Activated CD4-positive, CD25-positive, alpha-beta regulatory T cell (primary cell): ENCODE data around the gene ARHGAP19.

Source experiments
- DNase-seq, 4 experiments: peaks; one replicate each; lab custom pipeline; 2025; lab: John Stamatoyannopoulos, UW

ARHGAP19 gene

GRCh38 chr10:97228130-97228774 is 64.2 kb downstream of the ARHGAP19 start:
- no peak for DNase-seq

- DNase-seq = no peak
Measured at GRCh38 chr10:97226398-97226797, 66.0 kb downstream of the ARHGAP19 start.

GRCh38 chr10:97224483-97225435 is 67.7 kb downstream of the ARHGAP19 start:
- no peak for DNase-seq

GRCh38 chr10:97222326-97222961 is 70.0 kb downstream of the ARHGAP19 start:
- DNase-seq = no peak

GRCh38 chr10:97220355-97220754 is 72.1 kb downstream of the ARHGAP19 start:
- no peak for DNase-seq

GRCh38 chr10:97217299-97217698 is 75.1 kb downstream of the ARHGAP19 start:
- DNase-seq = no peak

- no peak for DNase-seq
Measured at GRCh38 chr10:97215619-97216260, 76.7 kb downstream of the ARHGAP19 start.

- DNase-seq = no peak
Measured at GRCh38 chr10:97213431-97213830, 79.0 kb downstream of the ARHGAP19 start.

- DNase-seq = no peak
Measured at GRCh38 chr10:97211229-97211628, 81.2 kb downstream of the ARHGAP19 start.

GRCh38 chr10:97210543-97210960 is 81.9 kb downstream of the ARHGAP19 start:
- DNase-seq = peak; percentile 16 to 62 (median 44)

- no peak for DNase-seq
Measured at GRCh38 chr10:97207756-97208346, 84.6 kb downstream of the ARHGAP19 start.

GRCh38 chr10:97207131-97207530 is 85.3 kb downstream of the ARHGAP19 start:
- no peak for DNase-seq

GRCh38 chr10:97204826-97205679 is 87.4 kb downstream of the ARHGAP19 start:
- no peak for DNase-seq

GRCh38 chr10:97203220-97203619 is 89.2 kb downstream of the ARHGAP19 start:
- no peak for DNase-seq

GRCh38 chr10:97200616-97201015 is 91.8 kb downstream of the ARHGAP19 start:
- DNase-seq = no peak

GRCh38 chr10:97199152-97199551 is 93.3 kb downstream of the ARHGAP19 start:
- DNase-seq = no peak

- DNase-seq = no peak
Measured at GRCh38 chr10:97197030-97197500, 95.4 kb downstream of the ARHGAP19 start.

GRCh38 chr10:97196223-97197029 is 96.0 kb downstream of the ARHGAP19 start:
- DNase-seq = peak; percentile 15 to 33 (median 30)

GRCh38 chr10:97195706-97196222 is 96.7 kb downstream of the ARHGAP19 start:
- DNase-seq = no peak
